Right atrium auricular region (tissue), 2 donors: ENCODE results near the gene NHS. TPM values are rescaled to one million over a fixed set of nuclear protein-coding genes. Genes with fewer than 3 reads are reported as not detected.

Source experiments
- DNase-seq: peaks from one replicate; pipeline ENCODE4 v3.0.0-alpha.2; 2019; ENCODE audit warnings: low spot score
- H3K27ac ChIP-seq, 2 donors: fragments of 200-600 bp; sonication (generic); 1 replicate in 1 of 2; 2 replicates in 1 of 2; pipeline ENCODE4 v1.5.1; 2016 to 2019
- H3K27me3 ChIP-seq, 2 donors: fragments of 200-600 bp; sonication (generic); one replicate each; pipeline versions ENCODE4 v1.5.1 to v1.6.0; 2017 to 2019
- H3K36me3 ChIP-seq: fragments of 200-600 bp; sonication (generic); one replicate; pipeline ENCODE4 v1.5.1; 2016
- H3K4me1 ChIP-seq, 2 donors: fragments of 200-600 bp; sonication (generic); one replicate each; pipeline versions ENCODE4 v1.5.1 to v1.6.0; 2017 to 2019
- H3K4me3 ChIP-seq, 2 donors: fragments of 200-600 bp; sonication (generic); 1 replicate in 1 of 2; 2 replicates in 1 of 2; pipeline ENCODE4 v1.5.1; 2017 to 2019; ENCODE audit warnings: mild to moderate bottlenecking in 1 of 2, moderate library complexity in 1 of 2
- H3K9me3 ChIP-seq, 2 donors: fragments of 200-600 bp; sonication (generic); one replicate each; pipeline ENCODE4 v1.5.1; 2019
- CTCF ChIP-seq, 2 donors: fragments of 200-600 bp; sonication (generic); IDR thresholded peaks; one replicate each; pipeline ENCODE4 v1.5.1; 2019; ENCODE audit warnings: antibody characterized with exemption in 2 of 2
- total RNA-seq, 2 donors: library from RNA; depleted of rRNA; stranded (reverse); fragments of >200 nt; gene quantifications; one replicate each; pipeline ENCODE4 v1.1.0, GENCODE V29; 2016

Gene NHS
- total RNA-seq, 2 donors from 2014 or later, result 0.59 to 2.0 TPM

GRCh38 chrX:17535229-17535628 lies 160.2 kb downstream of the NHS start:
- H3K27ac ChIP-seq, result no peak overlapping the region
- no peak for DNase-seq

GRCh38 chrX:17537723-17538243 lies 162.8 kb downstream of the NHS start:
- no peaks in the 10 kb centered on the region for H3K36me3 ChIP-seq
- no peak for DNase-seq
- no peak for TF ChIP-seq CTCF (IDR thresholded peaks at IDR 0.05)
- peaks cover 0 to 3% of the 10 kb centered on the region in 2 donors for H3K9me3 ChIP-seq
- no peak overlapping the region for H3K27ac ChIP-seq
- no peaks in the 10 kb centered on the region for H3K4me1 ChIP-seq
- H3K4me3 ChIP-seq, result no peak overlapping the region
- no peaks in the 10 kb centered on the region for H3K27me3 ChIP-seq

More at GRCh38 chrX:17535229-17535628, 160.2 kb downstream of the NHS start:
- peak in 1 of 2 donors; percentile 54 for TF ChIP-seq CTCF (IDR thresholded peaks at IDR 0.05)
- peaks cover 0 to 3% of the 10 kb centered on the region in 2 donors for H3K9me3 ChIP-seq
- no peaks in the 10 kb centered on the region for H3K4me1 ChIP-seq
- no peaks in the 10 kb centered on the region for H3K27me3 ChIP-seq
- H3K36me3 ChIP-seq, result no peaks in the 10 kb centered on the region
- no peak overlapping the region for H3K4me3 ChIP-seq

- Histone ChIP-seq H3K27me3 (no peaks in the 10 kb centered on the region), H3K36me3 (no peaks in the 10 kb centered on the region), H3K27ac (no peak overlapping the region), H3K4me1 (no peaks in the 10 kb centered on the region), H3K9me3 (peaks cover 0 to 3% of the 10 kb centered on the region in 2 donors), H3K4me3 (no peak overlapping the region)
- DNase-seq, result no peak
- no peak for TF ChIP-seq CTCF (IDR thresholded peaks at IDR 0.05)
Observed at GRCh38 chrX:17542123-17542522, 167.1 kb downstream of the NHS start.

- Histone ChIP-seq H3K27me3 (no peaks in the 10 kb centered on the region), H3K27ac (no peak overlapping the region), H3K36me3 (no peaks in the 10 kb centered on the region), H3K4me1 (no peaks in the 10 kb centered on the region), H3K9me3 (no peaks in the 10 kb centered on the region), H3K4me3 (no peak overlapping the region)
- DNase-seq, result no peak
- TF ChIP-seq CTCF (IDR thresholded peaks at IDR 0.05), result no peak
Observed at GRCh38 chrX:17544821-17545220, 169.8 kb downstream of the NHS start.

- Histone ChIP-seq H3K36me3 (no peaks in the 10 kb centered on the region), H3K4me1 (no peaks in the 10 kb centered on the region), H3K9me3 (no peaks in the 10 kb centered on the region), H3K27ac (no peak overlapping the region), H3K27me3 (no peaks in the 10 kb centered on the region), H3K4me3 (no peak overlapping the region)
- DNase-seq, result no peak
- no peak for TF ChIP-seq CTCF (IDR thresholded peaks at IDR 0.05)
Observed at GRCh38 chrX:17546356-17546755, 171.4 kb downstream of the NHS start.

- DNase-seq, result no peak
- H3K4me1 ChIP-seq, result no peaks in the 10 kb centered on the region
- no peak for TF ChIP-seq CTCF (IDR thresholded peaks at IDR 0.05)
- H3K36me3 ChIP-seq, result no peaks in the 10 kb centered on the region
- H3K27ac ChIP-seq, result no peak overlapping the region
- no peak overlapping the region for H3K4me3 ChIP-seq
- no peaks in the 10 kb centered on the region for H3K9me3 ChIP-seq
- H3K27me3 ChIP-seq, result no peaks in the 10 kb centered on the region
Observed at GRCh38 chrX:17547658-17548057, 172.7 kb downstream of the NHS start.
